HEK293T (cell line): Measurements from ENCODE around the gene CEP135.

ENCODE experiments used
- CTCF ChIA-PET: fragments of 350-600 bp; formaldehyde crosslinking; extraction: SDS; loops from one replicate; lab custom pipeline; 2021; ENCODE audit warnings: antibody characterized with exemption, inconsistent platforms; lab: Yijun Ruan, JAX
- POLR2A ChIA-PET: fragments of 350-600 bp; formaldehyde crosslinking; extraction: SDS; loops from one replicate; lab custom pipeline; 2020; ENCODE audit warnings: antibody characterized with exemption, inconsistent platforms; lab: Yijun Ruan, JAX
- DNase-seq: peaks from one replicate; pipeline ENCODE4 v3.0.0; 2012; ENCODE audit warnings: mixed read lengths; ENCODE audit errors: extremely low spot score
- ARNT ChIP-seq: fragments of 450-650 bp; IDR thresholded peaks from 2 replicates; pipeline ENCODE4 v1.6.1; 2017; ENCODE audit warnings: mild to moderate bottlenecking
- BHLHE40 ChIP-seq: fragments of 450-650 bp; IDR thresholded peaks from 2 replicates; pipeline ENCODE4 v1.6.1; 2016; ENCODE audit warnings: mild to moderate bottlenecking, moderate library complexity, borderline replicate concordance
- CTBP1 ChIP-seq: fragments of 450-650 bp; IDR thresholded peaks from 2 replicates; pipeline ENCODE4 v1.6.1; 2016; ENCODE audit warnings: borderline replicate concordance
- ELF4 ChIP-seq: fragments of 450-650 bp; IDR thresholded peaks from 2 replicates; pipeline ENCODE4 v1.6.1; 2017; ENCODE audit warnings: antibody characterized with exemption
- FOXA1 ChIP-seq: fragments of 450-650 bp; IDR thresholded peaks from 2 replicates; pipeline ENCODE4 v1.6.1; 2016; ENCODE audit warnings: mild to moderate bottlenecking
- FOXK2 ChIP-seq: fragments of 450-650 bp; IDR thresholded peaks from 2 replicates; pipeline ENCODE4 v1.6.1; 2016; ENCODE audit warnings: mild to moderate bottlenecking
- FOXM1 ChIP-seq: fragments of 450-650 bp; IDR thresholded peaks from 2 replicates; pipeline ENCODE4 v1.6.1; 2017; ENCODE audit warnings: mild to moderate bottlenecking, borderline replicate concordance
- HDGF ChIP-seq: fragments of 450-650 bp; IDR thresholded peaks from 2 replicates; pipeline ENCODE4 v1.6.1; 2017; ENCODE audit warnings: antibody characterized with exemption, borderline replicate concordance
- L3MBTL2 ChIP-seq: fragments of 450-650 bp; conservative IDR thresholded peaks from 2 replicates; pipeline ENCODE4 v1.6.1; 2016; ENCODE audit warnings: mild to moderate bottlenecking
- LEF1 ChIP-seq: fragments of 450-650 bp; IDR thresholded peaks from 2 replicates; pipeline ENCODE4 v1.6.1; 2017; ENCODE audit warnings: mild to moderate bottlenecking, borderline replicate concordance
- NFRKB ChIP-seq: fragments of 450-650 bp; IDR thresholded peaks from 2 replicates; pipeline ENCODE4 v1.6.1; 2016; ENCODE audit warnings: mild to moderate bottlenecking, moderate library complexity
- PKNOX1 ChIP-seq: fragments of 450-650 bp; IDR thresholded peaks from 2 replicates; pipeline ENCODE4 v1.6.1; 2016
- SP1 ChIP-seq: fragments of 450-650 bp; IDR thresholded peaks from 2 replicates; pipeline ENCODE4 v1.6.1; 2017
- SUZ12 ChIP-seq: fragments of 450-650 bp; IDR thresholded peaks from 2 replicates; pipeline ENCODE4 v1.6.1; 2016; ENCODE audit warnings: mild to moderate bottlenecking
- TARDBP ChIP-seq: fragments of 450-650 bp; IDR thresholded peaks from 2 replicates; pipeline ENCODE4 v1.6.1; 2016
- ZNF384 ChIP-seq: fragments of 450-650 bp; IDR thresholded peaks from 2 replicates; pipeline ENCODE4 v1.6.1; 2016

Gene CEP135

GRCh38 chr4:55948726-55949481, at the start of gene CEP135:
TSS of gene CEP135 (plus strand) at chr4:55948945. CDS start at chr4:55952131, 3,186 bp downstream.
- TF ChIP-seq BHLHE40, result no peak
- no peak for TF ChIP-seq LEF1
- peak; percentile 58 for TF ChIP-seq L3MBTL2
- TF ChIP-seq FOXA1, result no peak
- no peak for TF ChIP-seq TARDBP
- no peak for TF ChIP-seq NFRKB
- TF ChIP-seq ARNT, result no peak
- peak; percentile 67 for TF ChIP-seq ELF4
- no peak for TF ChIP-seq FOXM1
- no peak for TF ChIP-seq HDGF
- TF ChIP-seq SUZ12, result no peak
- TF ChIP-seq ZNF384, result no peak
- no peak for TF ChIP-seq PKNOX1
- peak; percentile 40; the same call in 1 of the 2 replicates for TF ChIP-seq CTBP1
- ChIA-PET POLR2A (interaction anchor here (0.6 to 2.0 kb wide), 8 partner anchors 8 to 438 kb away, joined by 3 to 11 read pairs (median 3); partner anchors contain the start of gene AASDH), CTCF (interaction anchor here (0.6 to 2.8 kb wide), 15 partner anchors 9 to 596 kb away, joined by 3 to 25 read pairs (median 4); no protein-coding TSS in a partner anchor)
- peak; percentile 95 for DNase-seq

- TF ChIP-seq L3MBTL2, result no peak
- ChIA-PET CTCF (no interaction called here), POLR2A (no interaction called here)
- DNase-seq, result no peak
Observed at GRCh38 chr4:55902677-55903076, 46.1 kb upstream of the CEP135 start.

GRCh38 chr4:55903577-55903976, 45.2 kb upstream of the CEP135 start:
- ChIA-PET CTCF (no interaction called here), POLR2A (no interaction called here)
- no peak for DNase-seq
- no peak for TF ChIP-seq SP1
- no peak for TF ChIP-seq BHLHE40
- TF ChIP-seq NFRKB, result no peak
- TF ChIP-seq ELF4, result no peak
- TF ChIP-seq FOXM1, result no peak
- TF ChIP-seq ARNT, result no peak
- TF ChIP-seq FOXK2, result no peak
- TF ChIP-seq CTBP1, result no peak
- no peak for TF ChIP-seq L3MBTL2
- no peak for TF ChIP-seq TARDBP
- TF ChIP-seq PKNOX1, result no peak
- TF ChIP-seq LEF1, result no peak

GRCh38 chr4:55904576-55904975, 44.2 kb upstream of the CEP135 start:
- ChIA-PET POLR2A (no interaction called here), CTCF (no interaction called here)
- DNase-seq, result no peak
- TF ChIP-seq LEF1 (no peak), ELF4 (no peak), HDGF (no peak), BHLHE40 (no peak), ARNT (no peak), FOXM1 (no peak), L3MBTL2 (no peak), NFRKB (no peak), FOXK2 (no peak), PKNOX1 (no peak), TARDBP (no peak), SUZ12 (no peak), FOXA1 (no peak), CTBP1 (no peak), ZNF384 (no peak)

- ChIA-PET CTCF (no interaction called here), POLR2A (no interaction called here)
- no peak for DNase-seq
- TF ChIP-seq FOXA1, result no peak
- no peak for TF ChIP-seq ZNF384
Observed at GRCh38 chr4:55906323-55906722, 42.4 kb upstream of the CEP135 start.

GRCh38 chr4:55906989-55907388, 41.8 kb upstream of the CEP135 start:
- CTCF ChIA-PET, result interaction anchor here (0.9 kb wide), 1 partner anchor 17 kb away, joined by 5 read pairs; no protein-coding TSS in a partner anchor
- no peak for DNase-seq
- POLR2A ChIA-PET, result no interaction called here
- TF ChIP-seq LEF1 (no peak), NFRKB (no peak), HDGF (no peak), FOXM1 (no peak), TARDBP (no peak), PKNOX1 (no peak)
